Astrocyte of the spinal cord (primary cell): Measurements from ENCODE around the gene GDAP2.

Experiments
- DNase-seq: peaks from one replicate; pipeline ENCODE4 v3.0.0; 2011; ENCODE audit warnings: low read depth, low spot score
- H3K4me3 ChIP-seq: 2 replicates; pipeline ENCODE4 v1.5.1; 2011; ENCODE audit warnings: low read depth, mild to moderate bottlenecking, low read length, moderate library complexity
- CTCF ChIP-seq: IDR thresholded peaks from 2 replicates; pipeline ENCODE4 v1.5.1; 2012; ENCODE audit warnings: low read depth, mild to moderate bottlenecking, low read length, inconsistent platforms
- in situ Hi-C: cut with HindIII; loops from 2 replicates; pipeline ENCODE4 v1.10.0; 2017; ENCODE audit warnings: low sequenced_read_pairs

The GDAP2 gene

GRCh38 chr1:117964290-117965038 lies 35.0 kb upstream of the GDAP2 start:
- in situ Hi-C loops: no loop called here
- peak; percentile 11 for DNase-seq
- TF ChIP-seq CTCF: no peak
- no peak overlapping the region for H3K4me3 ChIP-seq

GRCh38 chr1:117959364-117959763 lies 29.9 kb upstream of the GDAP2 start:
- DNase-seq: peak; percentile 7
- in situ Hi-C loops: no loop called here
- H3K4me3 ChIP-seq: no peak overlapping the region
- no peak for TF ChIP-seq CTCF

GRCh38 chr1:117952386-117952785 lies 23.0 kb upstream of the GDAP2 start:
- in situ Hi-C loops: no loop called here
- no peak overlapping the region for H3K4me3 ChIP-seq
- no peak for DNase-seq
- TF ChIP-seq CTCF: no peak

GRCh38 chr1:117942293-117942692 lies 12.9 kb upstream of the GDAP2 start:
- no peak overlapping the region for H3K4me3 ChIP-seq
- in situ Hi-C loops: no loop called here
- TF ChIP-seq CTCF: no peak
- no peak for DNase-seq

- in situ Hi-C loops: no loop called here
- DNase-seq: no peak
- TF ChIP-seq CTCF: no peak
- no peak overlapping the region for H3K4me3 ChIP-seq
Observed at GRCh38 chr1:117933769-117934168, 4.3 kb upstream of the GDAP2 start.

GRCh38 chr1:117932576-117932975 lies 3.2 kb upstream of the GDAP2 start:
- no peak overlapping the region for H3K4me3 ChIP-seq
- TF ChIP-seq CTCF: no peak
- no peak for DNase-seq
- in situ Hi-C loops: no loop called here
